HTERT RPE-1 (cell line): ENCODE measurements around the gene CD48.
"Not testable (repeated sequence)": the region's sequence is repeated elsewhere in the genome, so short reads cannot be mapped to it uniquely, and the experiment has no call there.

Experiments
- in situ Hi-C: fragments of 300-500 bp; cut with MboI; formaldehyde crosslinking; loops from 4 replicates; pipeline ENCODE4 v1.14.3; 2020; ENCODE audit warnings: low sequenced_read_pairs

The CD48 gene

GRCh38 chr1:160742428-160743127 is 31.0 kb upstream of the CD48 start:
- in situ Hi-C loops, result no loop called here

GRCh38 chr1:160741612-160742348 is 30.2 kb upstream of the CD48 start:
- in situ Hi-C loops, result no loop called here

GRCh38 chr1:160741092-160741501 is 29.5 kb upstream of the CD48 start:
- in situ Hi-C loops, result no loop called here

GRCh38 chr1:160740133-160740688 is 28.6 kb upstream of the CD48 start:
- in situ Hi-C loops, result no loop called here

GRCh38 chr1:160739098-160739511 is 27.5 kb upstream of the CD48 start, which contains the start of gene SLAMF7:
Gene SLAMF7 (plus strand): TSS chr1:160739247. CDS start chr1:160739302, 55 bp downstream.
- in situ Hi-C loops, result no loop called here

GRCh38 chr1:160738271-160738670 is 26.6 kb upstream of the CD48 start:
- in situ Hi-C loops, result no loop called here

- in situ Hi-C loops, result no loop called here
These were observed 22.7 kb upstream of the CD48 start for GRCh38 chr1:160734301-160734700.

- in situ Hi-C loops, result no loop called here
These were observed 22.3 kb upstream of the CD48 start for GRCh38 chr1:160733898-160734297.

GRCh38 chr1:160731990-160732389 is 20.4 kb upstream of the CD48 start:
- in situ Hi-C loops, result no loop called here

- in situ Hi-C loops, result not testable (repeated sequence)
These were observed 19.9 kb upstream of the CD48 start for GRCh38 chr1:160731564-160731963.

GRCh38 chr1:160727316-160727640 is 15.7 kb upstream of the CD48 start:
- in situ Hi-C loops, result no loop called here

GRCh38 chr1:160726498-160727315 is 15.1 kb upstream of the CD48 start:
- in situ Hi-C loops, result no loop called here

GRCh38 chr1:160726114-160726497 is 14.5 kb upstream of the CD48 start:
- in situ Hi-C loops, result no loop called here

- in situ Hi-C loops, result no loop called here
These were observed 13.0 kb upstream of the CD48 start for GRCh38 chr1:160724465-160725242.

GRCh38 chr1:160723332-160723731 is 11.7 kb upstream of the CD48 start:
- in situ Hi-C loops, result no loop called here

- in situ Hi-C loops, result no loop called here
These were observed 11.1 kb upstream of the CD48 start for GRCh38 chr1:160722726-160723125.

GRCh38 chr1:160721473-160721872 is 9.9 kb upstream of the CD48 start:
- in situ Hi-C loops, result no loop called here

GRCh38 chr1:160720356-160721085 is 8.9 kb upstream of the CD48 start:
- in situ Hi-C loops, result no loop called here

GRCh38 chr1:160718210-160718609 is 6.6 kb upstream of the CD48 start:
- in situ Hi-C loops, result no loop called here

- in situ Hi-C loops, result no loop called here
These were observed 5.7 kb upstream of the CD48 start for GRCh38 chr1:160717306-160717705.
